GM21723 (cell line): ENCODE data around the gene ODC1.

Experiments
- ATAC-seq: cut with Tn5 transposase; IDR thresholded peaks from one replicate; pipeline ENCODE4 v1.9.1; 2021; ENCODE audit warnings: mild to moderate bottlenecking, moderate library complexity; ENCODE audit not compliant: unreplicated experiment

Gene ODC1

DNA sequence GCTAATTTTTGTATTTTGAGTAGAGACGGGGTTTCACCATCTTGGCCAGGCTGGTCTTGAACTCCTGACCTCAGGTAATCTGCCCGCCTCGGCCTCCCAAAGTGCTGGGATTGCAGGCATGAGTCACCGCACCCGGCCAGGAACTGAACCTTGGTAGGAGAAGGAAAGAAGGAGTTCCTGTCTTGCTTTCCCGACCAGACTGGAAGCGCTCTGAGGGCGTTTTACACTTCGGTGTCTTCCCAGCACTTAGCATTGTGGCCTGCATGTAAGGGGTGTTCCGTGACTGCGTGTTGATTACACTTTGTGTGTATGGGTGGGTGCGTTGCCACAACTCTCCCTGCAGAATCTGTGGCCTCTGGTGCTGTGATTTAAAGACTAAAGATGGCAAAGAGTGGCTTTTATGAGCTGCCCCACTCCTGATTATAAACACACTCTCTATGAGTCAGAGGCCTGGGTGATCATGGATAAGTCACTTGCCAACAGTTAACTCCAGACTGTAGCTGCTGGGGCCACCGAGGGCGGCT is 46.0 kb downstream of the ODC1 start:
- no peak for ATAC-seq

- no peak for ATAC-seq
Observed at GRCh38 chr2:10400978-10401951, 46.9 kb downstream of the ODC1 start.

- ATAC-seq, result peak; percentile 55
Observed at GRCh38 chr2:10400568-10400977, 47.6 kb downstream of the ODC1 start.

GRCh38 chr2:10400002-10400401 is 48.1 kb downstream of the ODC1 start:
- ATAC-seq, result no peak

GRCh38 chr2:10399358-10399757 is 48.8 kb downstream of the ODC1 start:
- no peak for ATAC-seq

- ATAC-seq, result no peak
Observed at GRCh38 chr2:10398496-10398895, 49.6 kb downstream of the ODC1 start.

- ATAC-seq, result no peak
Observed at GRCh38 chr2:10397878-10398277, 50.2 kb downstream of the ODC1 start.

GRCh38 chr2:10397297-10397875 is 50.7 kb downstream of the ODC1 start:
- ATAC-seq, result no peak

DNA sequence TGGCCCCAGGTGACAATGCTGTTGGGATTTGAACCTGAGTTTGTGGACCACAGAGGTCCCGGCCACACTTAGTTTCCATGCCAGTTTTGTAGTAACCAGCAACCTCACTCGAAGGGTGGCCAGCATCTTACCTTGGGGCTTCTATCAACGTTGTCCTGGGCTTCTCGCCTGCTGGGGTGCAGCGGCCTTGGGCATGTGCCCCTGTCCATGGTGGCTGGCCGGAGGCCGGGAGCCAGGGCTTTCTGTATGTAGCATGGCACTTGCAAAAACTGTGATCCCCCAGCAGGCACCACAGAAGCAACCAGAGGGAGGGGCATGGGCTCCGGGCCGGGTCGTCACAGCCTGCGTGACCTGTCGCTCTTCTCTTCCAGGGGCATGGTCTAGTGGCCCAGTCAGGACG is 51.7 kb downstream of the ODC1 start:
- no peak for ATAC-seq

DNA sequence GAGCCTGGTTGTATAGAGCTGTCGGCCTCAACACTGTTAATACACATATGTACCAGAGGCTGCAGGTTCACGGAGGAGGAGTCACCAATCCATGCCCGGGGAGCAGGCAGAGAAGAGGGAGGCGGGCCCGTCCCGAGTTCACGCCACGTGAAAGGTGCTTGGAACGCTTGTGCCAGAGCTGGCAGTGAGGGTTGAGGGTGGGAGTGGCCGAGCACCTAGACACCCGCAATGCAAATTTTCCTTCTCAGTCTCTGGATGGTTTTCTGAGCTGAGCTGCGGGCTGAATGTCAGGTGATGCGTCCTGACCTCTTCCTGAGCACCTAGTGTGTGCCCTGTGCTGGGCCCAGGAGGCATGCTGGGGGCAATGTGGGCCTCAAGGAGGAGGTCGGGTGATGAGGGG is 52.2 kb downstream of the ODC1 start:
- no peak for ATAC-seq

GRCh38 chr2:10393640-10393982 is 54.5 kb downstream of the ODC1 start:
- no peak for ATAC-seq

DNA sequence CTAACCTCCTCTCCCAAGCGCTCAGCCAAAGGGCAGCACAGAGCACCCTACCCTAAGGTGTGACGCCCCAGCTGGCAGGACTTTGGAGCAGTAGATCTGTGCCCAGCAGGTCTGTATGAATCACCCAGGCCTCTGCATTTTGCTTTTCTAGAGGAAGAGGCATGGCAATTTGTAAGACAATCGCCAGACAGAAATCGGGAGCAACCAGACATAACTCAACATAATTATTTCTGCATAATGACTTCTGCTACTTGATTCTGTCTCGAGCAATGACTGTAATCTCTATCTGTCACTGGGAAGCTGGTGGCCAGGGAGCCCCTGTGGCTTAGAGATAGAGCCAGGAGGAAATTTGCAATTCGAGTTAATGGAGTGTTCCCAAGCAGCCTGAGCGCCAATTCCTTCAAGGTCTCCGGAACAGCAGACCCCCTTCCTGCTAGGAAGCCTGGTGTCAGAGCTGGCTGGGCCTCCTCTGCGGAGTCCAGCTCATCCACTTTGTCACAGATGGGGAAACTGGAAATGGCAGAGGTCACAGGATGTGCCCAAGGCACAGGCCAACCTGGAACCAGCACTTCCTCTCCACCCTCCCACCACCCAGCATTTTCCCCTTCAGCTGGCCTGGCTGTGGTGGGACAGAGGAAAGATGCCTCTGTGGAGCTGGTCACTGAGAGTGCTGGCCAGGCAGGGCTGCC is 55.0 kb downstream of the ODC1 start:
- no peak for ATAC-seq

DNA sequence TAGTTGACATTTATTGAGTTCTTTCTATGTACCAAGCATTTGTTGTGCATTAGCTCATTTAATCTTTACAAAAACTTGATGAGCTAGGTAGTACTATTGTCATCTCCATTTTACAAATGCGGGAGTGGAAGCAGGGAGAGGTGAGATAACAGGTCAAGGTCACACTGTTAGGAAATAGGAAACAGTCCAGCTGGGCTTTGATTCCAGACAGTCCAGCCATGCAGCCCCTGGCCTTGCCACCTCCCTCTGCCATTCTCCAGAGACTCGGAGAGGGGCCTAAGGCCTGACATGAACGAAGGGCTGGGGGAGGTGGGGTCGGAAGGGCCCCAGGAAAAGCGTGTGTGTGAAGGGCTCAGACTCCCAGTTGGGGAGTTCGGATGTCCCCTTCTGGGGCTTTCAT is 55.6 kb downstream of the ODC1 start:
- ATAC-seq, result no peak

GRCh38 chr2:10392100-10392499 is 56.0 kb downstream of the ODC1 start:
- no peak for ATAC-seq

- ATAC-seq, result no peak
Observed at GRCh38 chr2:10390369-10390801, 57.7 kb downstream of the ODC1 start.
